ENCODE measurements around the gene AUP1. TPM values are rescaled to one million over a fixed set of nuclear protein-coding genes. Genes with fewer than 3 reads are reported as not detected.

AUP1 gene
- total and polyA plus RNA-seq, 9 of the 15 experiments (the other 6 are each of a cell fraction or from before 2014, with no cell fraction given): 70.7 to 245 (median 165) TPM

DNA sequence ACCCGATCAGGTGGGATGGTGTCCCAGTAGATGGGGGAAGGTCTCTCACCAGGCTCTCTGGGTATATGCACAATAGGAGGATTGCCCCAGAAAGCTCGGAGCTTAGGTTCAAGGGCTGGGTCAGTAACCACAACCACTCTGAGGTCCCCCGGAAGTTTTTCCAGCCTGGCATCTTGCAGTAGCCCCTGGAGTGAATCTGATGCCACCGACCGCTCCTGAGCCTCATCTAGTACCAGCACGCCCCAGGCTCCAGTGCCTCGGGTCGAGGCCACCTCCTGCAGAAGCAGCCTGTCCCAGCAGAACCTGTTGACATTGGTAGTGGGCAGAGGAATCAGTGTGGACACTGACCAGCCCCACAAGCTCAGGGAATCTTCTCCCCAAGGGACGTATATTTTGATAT, 5.5 kb downstream of the AUP1 start:
- in situ Hi-C loops (cut with MboI): no loop called here
- Histone ChIP-seq H3K9me1 (ENCODE audit: control insufficient read depth, insufficient read depth, low read length) (no peaks in the 10 kb centered on the region), H3K36me3 (ENCODE audit: control insufficient read depth, insufficient read depth, low read length) (peaks cover 35% of the 10 kb centered on the region), H3K79me2 (ENCODE audit: control insufficient read depth, insufficient read depth, low read length) (peaks cover 24% of the 10 kb centered on the region), H2AFZ (ENCODE audit: low read depth, low read length) (no peak overlapping the region), H3K9me3 (replicated peaks; ENCODE audit: control insufficient read depth, insufficient read depth, low read depth, low read length) (no peaks in the 10 kb centered on the region), H3K27me3 (ENCODE audit: control insufficient read depth in 2 of 2, insufficient read depth in 2 of 2, low read length in 2 of 2) (no peaks in the 10 kb centered on the region), H4K20me1 (replicated peaks; ENCODE audit: control insufficient read depth, insufficient read depth, low read length) (peaks cover 2% of the 10 kb centered on the region; the same call in 1 of the 2 replicates), H3K9ac (ENCODE audit: insufficient read depth in 1 of 2, low read depth in 2 of 2, low read length in 2 of 2) (no peak overlapping the region), H3K4me1 (replicated peaks in 1 of 2; ENCODE audit: control insufficient read depth in 2 of 2, insufficient read depth in 2 of 2, low read length in 2 of 2) (peaks cover 9 to 12% of the 10 kb centered on the region in 2 experiments), H3K4me3 (no peak overlapping the region), H3K4me2 (ENCODE audit: insufficient read depth, low read length) (no peak overlapping the region), H3K27ac (ENCODE audit: extremely low read depth, low read depth, low read length) (no peak overlapping the region)
- ATAC-seq (no peak), DNase-seq (ENCODE audit: extremely low read depth in 1 of 4, low spot score in 3 of 4) (no peak), FAIRE-seq (no peak)
- ChIA-PET CTCF (ENCODE audit: low intra/inter-chr PET ratio) (no interaction called here), POLR2A (interaction anchor here (1.2 kb wide), 1 partner anchor 13 kb away, joined by 5 read pairs; no protein-coding TSS in a partner anchor)
- TF ChIP-seq TARDBP (IDR thresholded peaks at IDR 0.05): no peak
- no peak for TF ChIP-seq CHD1 (IDR thresholded peaks at IDR 0.05; ENCODE audit: low read length)
- TF ChIP-seq ZFP30 (CRISPR knock-in tag; IDR thresholded peaks at IDR 0.05; ENCODE audit: borderline replicate concordance): no peak
- TF ChIP-seq MBD2 (IDR thresholded peaks at IDR 0.05; ENCODE audit: borderline replicate concordance, low read depth): no peak
- no peak for TF ChIP-seq ZNF589 (CRISPR knock-in tag; IDR thresholded peaks at IDR 0.05; ENCODE audit: low read depth)
- TF ChIP-seq CBFB (CRISPR knock-in tag; IDR thresholded peaks at IDR 0.05): no peak
- 70% methylated on average over 9 of the region's 9 CpGs for WGBS (ENCODE audit: insufficient coverage, low coverage, missing lambda C conversion rate)
- no TSS peak for BruUV-seq (replicated peaks)
- intact Hi-C loops (cut with micrococcal nuclease): no loop called here

DNA sequence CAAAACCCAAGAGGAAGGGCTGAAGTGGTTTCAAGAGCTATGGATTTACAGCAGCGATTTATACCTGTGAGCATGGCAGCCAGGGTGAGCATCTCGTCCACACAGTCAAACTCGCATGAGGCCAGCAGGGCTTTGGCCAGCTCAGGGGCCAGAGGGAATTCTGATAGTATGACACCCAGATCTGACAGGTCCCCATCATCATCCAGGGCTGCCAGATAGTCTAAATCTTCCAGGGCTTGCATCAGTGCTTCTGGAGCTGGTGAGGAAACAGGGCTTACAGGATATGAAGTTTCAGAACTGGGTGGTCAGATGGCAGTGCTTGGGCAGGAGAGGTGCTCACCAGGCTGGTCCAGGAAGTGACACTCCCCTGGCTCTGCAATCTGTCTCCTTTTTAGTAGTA, 7.0 kb downstream of the AUP1 start:
- intact Hi-C loops (cut with micrococcal nuclease): no loop called here
- TF ChIP-seq ZBTB33 (CRISPR knock-in tag; IDR thresholded peaks at IDR 0.05): no peak
- TF ChIP-seq, protein P1, sequence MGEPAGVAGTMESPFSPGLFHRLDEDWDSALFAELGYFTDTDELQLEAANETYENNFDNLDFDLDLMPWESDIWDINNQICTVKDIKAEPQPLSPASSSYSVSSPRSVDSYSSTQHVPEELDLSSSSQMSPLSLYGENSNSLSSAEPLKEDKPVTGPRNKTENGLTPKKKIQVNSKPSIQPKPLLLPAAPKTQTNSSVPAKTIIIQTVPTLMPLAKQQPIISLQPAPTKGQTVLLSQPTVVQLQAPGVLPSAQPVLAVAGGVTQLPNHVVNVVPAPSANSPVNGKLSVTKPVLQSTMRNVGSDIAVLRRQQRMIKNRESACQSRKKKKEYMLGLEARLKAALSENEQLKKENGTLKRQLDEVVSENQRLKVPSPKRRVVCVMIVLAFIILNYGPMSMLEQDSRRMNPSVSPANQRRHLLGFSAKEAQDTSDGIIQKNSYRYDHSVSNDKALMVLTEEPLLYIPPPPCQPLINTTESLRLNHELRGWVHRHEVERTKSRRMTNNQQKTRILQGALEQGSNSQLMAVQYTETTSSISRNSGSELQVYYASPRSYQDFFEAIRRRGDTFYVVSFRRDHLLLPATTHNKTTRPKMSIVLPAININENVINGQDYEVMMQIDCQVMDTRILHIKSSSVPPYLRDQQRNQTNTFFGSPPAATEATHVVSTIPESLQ (CRISPR knock-in tag; IDR thresholded peaks at IDR 0.05): no peak
- no peak for TF ChIP-seq IRF1 (CRISPR knock-in tag; IDR thresholded peaks at IDR 0.05; ENCODE audit: borderline replicate concordance)

More for the DNA sequence above, 7.0 kb downstream of the AUP1 start:
- BruUV-seq (replicated peaks): no TSS peak
- in situ Hi-C loops (cut with MboI): no loop called here
- no peaks in the 10 kb centered on the region for H3K9me1 ChIP-seq (ENCODE audit: control insufficient read depth, insufficient read depth, low read length)
- H2AFZ ChIP-seq (ENCODE audit: low read depth, low read length): no peak overlapping the region
- FAIRE-seq: no peak
- ChIA-PET CTCF (ENCODE audit: low intra/inter-chr PET ratio) (no interaction called here), POLR2A (interaction anchor here (1.0 to 1.4 kb wide), 4 partner anchors 12 to 26 kb away, joined by 3 to 9 read pairs (median 4); partner anchors contain the start of gene PCGF1)
- no peak for DNase-seq (ENCODE audit: extremely low read depth in 1 of 4, low spot score in 3 of 4)
- H3K9me3 ChIP-seq (replicated peaks; ENCODE audit: control insufficient read depth, insufficient read depth, low read depth, low read length): no peaks in the 10 kb centered on the region
- H3K4me3 ChIP-seq: no peak overlapping the region
- peaks cover 20% of the 10 kb centered on the region for H3K36me3 ChIP-seq (ENCODE audit: control insufficient read depth, insufficient read depth, low read length)
- H4K20me1 ChIP-seq (replicated peaks; ENCODE audit: control insufficient read depth, insufficient read depth, low read length): no peaks in the 10 kb centered on the region
- 17% methylated on average over 3 of the region's 3 CpGs for WGBS (ENCODE audit: insufficient coverage, low coverage, missing lambda C conversion rate)
- H3K27me3 ChIP-seq (ENCODE audit: control insufficient read depth in 2 of 2, insufficient read depth in 2 of 2, low read length in 2 of 2): no peaks in the 10 kb centered on the region
- ATAC-seq: no peak
- no peak overlapping the region for H3K4me2 ChIP-seq (ENCODE audit: insufficient read depth, low read length)
- no peak overlapping the region for H3K27ac ChIP-seq (ENCODE audit: extremely low read depth, low read depth, low read length)
- no peak overlapping the region for H3K9ac ChIP-seq (ENCODE audit: insufficient read depth in 1 of 2, low read depth in 2 of 2, low read length in 2 of 2)
- no peaks in the 10 kb centered on the region; a peak in 1 of 5 replicates for H3K4me1 ChIP-seq (replicated peaks in 1 of 2; ENCODE audit: control insufficient read depth in 2 of 2, insufficient read depth in 2 of 2, low read length in 2 of 2)
- peaks cover 9% of the 10 kb centered on the region for H3K79me2 ChIP-seq (ENCODE audit: control insufficient read depth, insufficient read depth, low read length)

Data from K562 (cell line).